ENCODE results near the gene SUGCT. TPM values are rescaled to one million over a fixed set of nuclear protein-coding genes. Genes with fewer than 3 reads are reported as not detected.
"Not testable (repeated sequence)": the region's sequence is repeated elsewhere in the genome, so short reads cannot be mapped to it uniquely, and the experiment has no call there.

The SUGCT gene
- polyA plus RNA-seq, 1 donor: 18.8 TPM

GRCh38 chr7:40647719-40648118, 512.9 kb downstream of the SUGCT start:
- no peaks in the 10 kb centered on the region for H3K9me3 ChIP-seq (ENCODE audit: control insufficient read depth, low read depth, low read length)
- WGBS (ENCODE audit: insufficient coverage, low lambda C conversion rate): 100% methylated on average over 1 of the region's 5 CpGs
- H3K27me3 ChIP-seq (ENCODE audit: control insufficient read depth, insufficient read depth, low read length): no peaks in the 10 kb centered on the region

GRCh38 chr7:40649247-40649646, 514.4 kb downstream of the SUGCT start:
- Histone ChIP-seq H3K9me3 (ENCODE audit: control insufficient read depth, low read depth, low read length) (no peaks in the 10 kb centered on the region), H3K27me3 (ENCODE audit: control insufficient read depth, insufficient read depth, low read length) (no peaks in the 10 kb centered on the region), H3K27ac (ENCODE audit: low read length) (no peak overlapping the region), H3K4me1 (ENCODE audit: control insufficient read depth, insufficient read depth, low read length) (no peaks in the 10 kb centered on the region), H3K36me3 (ENCODE audit: control insufficient read depth, insufficient read depth, low read length) (no peaks in the 10 kb centered on the region), H3K4me3 (ENCODE audit: low read length) (no peak overlapping the region)
- no peak for DNase-seq
- no CpG with 5 or more reads among the region's 1 CpG for WGBS (ENCODE audit: insufficient coverage, low lambda C conversion rate)

More at GRCh38 chr7:40647719-40648118, 512.9 kb downstream of the SUGCT start:
- no peak overlapping the region for H3K27ac ChIP-seq (ENCODE audit: low read length)
- DNase-seq: no peak
- no peak overlapping the region for H3K4me3 ChIP-seq (ENCODE audit: low read length)
- no peaks in the 10 kb centered on the region for H3K36me3 ChIP-seq (ENCODE audit: control insufficient read depth, insufficient read depth, low read length)
- H3K4me1 ChIP-seq (ENCODE audit: control insufficient read depth, insufficient read depth, low read length): no peaks in the 10 kb centered on the region

GRCh38 chr7:40650903-40651302, 516.1 kb downstream of the SUGCT start:
- not testable (repeated sequence) for H3K27ac ChIP-seq (ENCODE audit: low read length); H3K9me3 ChIP-seq (ENCODE audit: control insufficient read depth, low read depth, low read length); H3K4me1 ChIP-seq (ENCODE audit: control insufficient read depth, insufficient read depth, low read length); DNase-seq; H3K27me3 ChIP-seq (ENCODE audit: control insufficient read depth, insufficient read depth, low read length); H3K36me3 ChIP-seq (ENCODE audit: control insufficient read depth, insufficient read depth, low read length); H3K4me3 ChIP-seq (ENCODE audit: low read length)
- no CpG with 5 or more reads among the region's 1 CpG for WGBS (ENCODE audit: insufficient coverage, low lambda C conversion rate)

GRCh38 chr7:40654171-40654570, 519.4 kb downstream of the SUGCT start:
- DNase-seq: no peak
- WGBS (ENCODE audit: insufficient coverage, low lambda C conversion rate): no CpG with 5 or more reads among the region's 4 CpGs
- H3K36me3 ChIP-seq (ENCODE audit: control insufficient read depth, insufficient read depth, low read length): no peaks in the 10 kb centered on the region
- H3K27me3 ChIP-seq (ENCODE audit: control insufficient read depth, insufficient read depth, low read length): no peaks in the 10 kb centered on the region
- no peak overlapping the region for H3K27ac ChIP-seq (ENCODE audit: low read length)
- H3K4me3 ChIP-seq (ENCODE audit: low read length): no peak overlapping the region
- no peaks in the 10 kb centered on the region for H3K9me3 ChIP-seq (ENCODE audit: control insufficient read depth, low read depth, low read length)
- H3K4me1 ChIP-seq (ENCODE audit: control insufficient read depth, insufficient read depth, low read length): no peaks in the 10 kb centered on the region

GRCh38 chr7:40655426-40655825, 520.6 kb downstream of the SUGCT start:
- no peaks in the 10 kb centered on the region for H3K9me3 ChIP-seq (ENCODE audit: control insufficient read depth, low read depth, low read length)
- no peaks in the 10 kb centered on the region for H3K4me1 ChIP-seq (ENCODE audit: control insufficient read depth, insufficient read depth, low read length)
- WGBS (ENCODE audit: insufficient coverage, low lambda C conversion rate): 80% methylated on average over 1 of the region's 1 CpG
- no peak overlapping the region for H3K4me3 ChIP-seq (ENCODE audit: low read length)
- H3K27ac ChIP-seq (ENCODE audit: low read length): no peak overlapping the region
- no peaks in the 10 kb centered on the region for H3K36me3 ChIP-seq (ENCODE audit: control insufficient read depth, insufficient read depth, low read length)
- DNase-seq: no peak
- no peaks in the 10 kb centered on the region for H3K27me3 ChIP-seq (ENCODE audit: control insufficient read depth, insufficient read depth, low read length)

- WGBS (ENCODE audit: insufficient coverage, low lambda C conversion rate): 100% methylated on average over 1 of the region's 2 CpGs
- Histone ChIP-seq H3K4me1 (ENCODE audit: control insufficient read depth, insufficient read depth, low read length) (no peaks in the 10 kb centered on the region), H3K27ac (ENCODE audit: low read length) (no peak overlapping the region), H3K4me3 (ENCODE audit: low read length) (no peak overlapping the region), H3K36me3 (ENCODE audit: control insufficient read depth, insufficient read depth, low read length) (no peaks in the 10 kb centered on the region), H3K27me3 (ENCODE audit: control insufficient read depth, insufficient read depth, low read length) (no peaks in the 10 kb centered on the region), H3K9me3 (ENCODE audit: control insufficient read depth, low read depth, low read length) (no peaks in the 10 kb centered on the region)
- DNase-seq: no peak
Observed at GRCh38 chr7:40656349-40656748, 521.5 kb downstream of the SUGCT start.

- DNase-seq: no peak
- Histone ChIP-seq H3K4me3 (ENCODE audit: low read length) (no peak overlapping the region), H3K4me1 (ENCODE audit: control insufficient read depth, insufficient read depth, low read length) (no peaks in the 10 kb centered on the region), H3K27ac (ENCODE audit: low read length) (no peak overlapping the region), H3K9me3 (ENCODE audit: control insufficient read depth, low read depth, low read length) (no peaks in the 10 kb centered on the region), H3K27me3 (ENCODE audit: control insufficient read depth, insufficient read depth, low read length) (no peaks in the 10 kb centered on the region), H3K36me3 (ENCODE audit: control insufficient read depth, insufficient read depth, low read length) (no peaks in the 10 kb centered on the region)
- WGBS (ENCODE audit: insufficient coverage, low lambda C conversion rate): no CpG with 5 or more reads among the region's 2 CpGs
Observed at GRCh38 chr7:40658729-40659128, 523.9 kb downstream of the SUGCT start.

GRCh38 chr7:40659231-40659630, 524.4 kb downstream of the SUGCT start:
- no CpG with 5 or more reads among the region's 2 CpGs for WGBS (ENCODE audit: insufficient coverage, low lambda C conversion rate)
- H3K9me3 ChIP-seq (ENCODE audit: control insufficient read depth, low read depth, low read length): no peaks in the 10 kb centered on the region
- no peak for DNase-seq

GRCh38 chr7:40673285-40673684, 538.5 kb downstream of the SUGCT start:
- no peaks in the 10 kb centered on the region for H3K9me3 ChIP-seq (ENCODE audit: control insufficient read depth, low read depth, low read length)
- no peaks in the 10 kb centered on the region for H3K27me3 ChIP-seq (ENCODE audit: control insufficient read depth, insufficient read depth, low read length)
- H3K27ac ChIP-seq (ENCODE audit: low read length): no peak overlapping the region
- DNase-seq: no peak
- H3K4me1 ChIP-seq (ENCODE audit: control insufficient read depth, insufficient read depth, low read length): no peaks in the 10 kb centered on the region
- no CpG with 5 or more reads among the region's 2 CpGs for WGBS (ENCODE audit: insufficient coverage, low lambda C conversion rate)
- H3K4me3 ChIP-seq (ENCODE audit: low read length): no peak overlapping the region
- H3K36me3 ChIP-seq (ENCODE audit: control insufficient read depth, insufficient read depth, low read length): no peaks in the 10 kb centered on the region

More at GRCh38 chr7:40659231-40659630, 524.4 kb downstream of the SUGCT start:
- Histone ChIP-seq H3K27ac (ENCODE audit: low read length) (no peak overlapping the region), H3K36me3 (ENCODE audit: control insufficient read depth, insufficient read depth, low read length) (no peaks in the 10 kb centered on the region), H3K4me1 (ENCODE audit: control insufficient read depth, insufficient read depth, low read length) (no peaks in the 10 kb centered on the region), H3K27me3 (ENCODE audit: control insufficient read depth, insufficient read depth, low read length) (no peaks in the 10 kb centered on the region), H3K4me3 (ENCODE audit: low read length) (no peak overlapping the region)

- Histone ChIP-seq H3K4me1 (ENCODE audit: control insufficient read depth, insufficient read depth, low read length) (no peaks in the 10 kb centered on the region), H3K9me3 (ENCODE audit: control insufficient read depth, low read depth, low read length) (no peaks in the 10 kb centered on the region), H3K27ac (ENCODE audit: low read length) (no peak overlapping the region), H3K36me3 (ENCODE audit: control insufficient read depth, insufficient read depth, low read length) (no peaks in the 10 kb centered on the region), H3K4me3 (ENCODE audit: low read length) (no peak overlapping the region), H3K27me3 (ENCODE audit: control insufficient read depth, insufficient read depth, low read length) (no peaks in the 10 kb centered on the region)
- 100% methylated on average over 3 of the region's 3 CpGs for WGBS (ENCODE audit: insufficient coverage, low lambda C conversion rate)
- DNase-seq: no peak
Observed at GRCh38 chr7:40674316-40674715, 539.5 kb downstream of the SUGCT start.

GRCh38 chr7:40675741-40676140, 540.9 kb downstream of the SUGCT start:
- Histone ChIP-seq H3K27ac (ENCODE audit: low read length) (no peak overlapping the region), H3K36me3 (ENCODE audit: control insufficient read depth, insufficient read depth, low read length) (no peaks in the 10 kb centered on the region)
- 100% methylated on average over 2 of the region's 3 CpGs for WGBS (ENCODE audit: insufficient coverage, low lambda C conversion rate)

More at GRCh38 chr7:40675741-40676140, 540.9 kb downstream of the SUGCT start:
- Histone ChIP-seq H3K27me3 (ENCODE audit: control insufficient read depth, insufficient read depth, low read length) (no peaks in the 10 kb centered on the region), H3K4me3 (ENCODE audit: low read length) (no peak overlapping the region), H3K9me3 (ENCODE audit: control insufficient read depth, low read depth, low read length) (no peaks in the 10 kb centered on the region), H3K4me1 (ENCODE audit: control insufficient read depth, insufficient read depth, low read length) (no peaks in the 10 kb centered on the region)
- DNase-seq: no peak
